ENCODE data around the gene LRRC1.

Gene LRRC1

GRCh38 chr6:53888931-53889330 is 94.1 kb downstream of the LRRC1 start:
- H3K27ac ChIP-seq: no peak overlapping the region
- no peak for TF ChIP-seq ZFX (IDR thresholded peaks at IDR 0.05)
- TF ChIP-seq, protein P1, sequence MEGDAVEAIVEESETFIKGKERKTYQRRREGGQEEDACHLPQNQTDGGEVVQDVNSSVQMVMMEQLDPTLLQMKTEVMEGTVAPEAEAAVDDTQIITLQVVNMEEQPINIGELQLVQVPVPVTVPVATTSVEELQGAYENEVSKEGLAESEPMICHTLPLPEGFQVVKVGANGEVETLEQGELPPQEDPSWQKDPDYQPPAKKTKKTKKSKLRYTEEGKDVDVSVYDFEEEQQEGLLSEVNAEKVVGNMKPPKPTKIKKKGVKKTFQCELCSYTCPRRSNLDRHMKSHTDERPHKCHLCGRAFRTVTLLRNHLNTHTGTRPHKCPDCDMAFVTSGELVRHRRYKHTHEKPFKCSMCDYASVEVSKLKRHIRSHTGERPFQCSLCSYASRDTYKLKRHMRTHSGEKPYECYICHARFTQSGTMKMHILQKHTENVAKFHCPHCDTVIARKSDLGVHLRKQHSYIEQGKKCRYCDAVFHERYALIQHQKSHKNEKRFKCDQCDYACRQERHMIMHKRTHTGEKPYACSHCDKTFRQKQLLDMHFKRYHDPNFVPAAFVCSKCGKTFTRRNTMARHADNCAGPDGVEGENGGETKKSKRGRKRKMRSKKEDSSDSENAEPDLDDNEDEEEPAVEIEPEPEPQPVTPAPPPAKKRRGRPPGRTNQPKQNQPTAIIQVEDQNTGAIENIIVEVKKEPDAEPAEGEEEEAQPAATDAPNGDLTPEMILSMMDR (conservative IDR thresholded peaks at IDR 0.05): no peak

DNA sequence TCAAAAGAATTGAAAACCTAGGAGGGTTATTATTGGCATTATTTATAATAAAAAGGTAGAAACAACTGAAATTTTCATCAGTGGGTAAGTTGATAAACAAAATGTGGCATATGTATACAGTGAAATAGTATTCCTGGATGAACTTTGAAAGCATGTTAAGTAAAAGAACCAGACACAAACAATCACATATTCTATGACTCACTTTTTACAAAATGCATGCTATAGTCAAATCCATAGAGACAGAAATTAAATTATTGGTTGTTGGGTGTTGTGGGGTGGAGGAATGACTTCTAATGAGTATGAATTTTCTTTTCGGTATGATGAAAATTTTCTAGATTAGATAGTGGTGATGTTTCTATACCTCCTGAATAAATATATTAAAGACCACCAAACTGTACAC is 94.6 kb downstream of the LRRC1 start:
- TF ChIP-seq ZFX (IDR thresholded peaks at IDR 0.05): no peak
- TF ChIP-seq, protein P1 (conservative IDR thresholded peaks at IDR 0.05): no peak
- H3K27ac ChIP-seq: no peak overlapping the region

DNA sequence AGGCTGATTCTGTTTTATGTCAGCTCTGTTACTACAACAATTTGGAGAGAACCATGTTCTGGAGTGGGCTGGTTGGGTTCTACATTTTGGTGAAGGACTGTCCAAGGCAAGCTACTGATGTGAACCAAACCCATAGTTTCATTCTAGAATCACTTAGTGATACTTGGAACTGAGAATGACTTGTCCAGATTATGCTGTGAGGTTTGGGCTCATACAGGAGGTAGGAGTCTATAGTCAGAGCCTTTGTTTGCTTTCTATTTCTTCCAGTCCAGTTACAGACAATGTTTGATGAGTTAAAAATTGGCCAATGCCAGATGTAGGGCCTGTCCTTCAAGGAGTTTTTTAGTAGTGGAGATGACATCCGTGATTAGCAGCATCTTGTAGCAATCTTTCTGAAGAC is 97.9 kb downstream of the LRRC1 start:
- TF ChIP-seq, protein P1 (conservative IDR thresholded peaks at IDR 0.05): no peak
- TF ChIP-seq ZFX (IDR thresholded peaks at IDR 0.05): no peak
- H3K27ac ChIP-seq: no peak overlapping the region

DNA sequence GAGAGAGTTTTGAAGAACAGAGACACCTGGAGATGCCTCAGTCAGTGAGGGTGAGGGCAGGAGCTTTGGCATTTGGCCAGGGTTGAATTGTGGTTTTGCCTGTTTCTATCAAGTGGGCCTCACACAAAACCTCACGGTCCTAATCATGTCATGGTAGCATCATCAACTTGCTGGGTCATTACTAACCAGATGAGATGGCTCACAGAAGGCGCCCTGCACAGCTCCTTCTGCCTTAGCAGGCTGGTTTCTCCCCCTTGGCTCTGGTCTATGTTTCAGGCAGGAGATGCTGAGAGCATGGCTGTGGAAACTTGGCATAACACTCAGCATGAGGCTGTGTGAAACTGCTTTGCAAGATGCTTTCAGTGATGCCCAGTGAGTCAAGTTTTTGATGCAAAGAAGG is 99.3 kb downstream of the LRRC1 start:
- no peak overlapping the region for H3K27ac ChIP-seq
- TF ChIP-seq, protein P1 (conservative IDR thresholded peaks at IDR 0.05): no peak
- no peak for TF ChIP-seq ZFX (IDR thresholded peaks at IDR 0.05)

DNA sequence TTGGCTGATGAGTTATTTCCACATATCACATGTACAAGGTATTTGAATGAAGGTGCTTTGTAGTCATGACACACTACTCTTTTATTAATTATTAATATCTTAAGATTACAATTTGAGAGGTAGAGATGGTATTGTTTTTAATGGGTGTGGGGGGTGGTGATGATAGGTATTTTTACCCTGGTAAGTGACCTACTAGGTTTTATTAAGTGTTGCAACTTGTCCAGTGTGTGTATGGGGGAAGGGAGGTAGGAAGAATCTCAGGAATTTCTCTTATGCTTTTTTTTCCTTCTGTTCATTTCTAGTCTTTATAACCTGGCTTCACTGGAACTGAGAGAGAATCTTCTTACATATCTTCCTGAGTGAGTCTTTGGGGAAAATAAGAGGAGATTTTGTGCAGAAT is 101.4 kb downstream of the LRRC1 start:
- TF ChIP-seq ZFX (IDR thresholded peaks at IDR 0.05): no peak
- TF ChIP-seq, protein P1 (conservative IDR thresholded peaks at IDR 0.05): no peak

DNA sequence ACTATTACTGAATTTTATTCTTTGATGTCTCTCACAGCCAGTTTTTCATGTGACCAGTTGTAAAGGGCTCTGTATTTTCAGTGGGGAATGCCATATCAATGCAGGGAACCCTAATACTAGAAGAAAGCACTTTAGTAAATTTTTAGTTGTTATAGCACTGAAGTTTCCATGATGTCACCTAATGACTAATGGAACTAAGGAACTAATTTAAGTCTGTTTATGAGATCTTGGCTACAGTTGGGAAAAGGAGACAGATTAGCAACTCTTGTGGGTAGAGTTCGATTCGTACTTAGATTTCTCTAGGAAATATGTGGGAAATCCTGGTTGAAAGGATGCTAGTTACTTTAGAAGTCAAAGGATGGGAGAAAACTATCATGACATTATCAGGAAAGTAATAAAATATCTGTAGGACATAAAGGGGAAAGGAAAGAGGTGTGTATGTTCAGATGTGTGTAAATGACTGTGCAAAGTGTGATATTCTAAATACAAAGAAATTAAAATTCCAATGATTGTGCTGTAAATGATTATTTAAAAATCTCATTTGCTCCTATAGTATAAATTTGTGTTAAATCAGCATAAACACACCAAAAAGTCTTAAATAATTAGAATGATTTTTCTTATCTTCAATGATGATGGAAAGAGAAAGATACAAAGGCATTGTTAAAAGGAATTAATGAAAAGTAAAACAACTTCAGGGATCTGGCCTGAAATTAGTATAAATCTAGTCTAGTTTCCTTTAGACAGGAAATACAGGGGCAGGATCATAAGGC is 103.4 kb downstream of the LRRC1 start:
- no peak overlapping the region for H3K27ac ChIP-seq
- no peak for TF ChIP-seq ZFX (IDR thresholded peaks at IDR 0.05)
- TF ChIP-seq, protein P1 (conservative IDR thresholded peaks at IDR 0.05): no peak

More for the DNA sequence above, 101.4 kb downstream of the LRRC1 start:
- no peak overlapping the region for H3K27ac ChIP-seq

DNA sequence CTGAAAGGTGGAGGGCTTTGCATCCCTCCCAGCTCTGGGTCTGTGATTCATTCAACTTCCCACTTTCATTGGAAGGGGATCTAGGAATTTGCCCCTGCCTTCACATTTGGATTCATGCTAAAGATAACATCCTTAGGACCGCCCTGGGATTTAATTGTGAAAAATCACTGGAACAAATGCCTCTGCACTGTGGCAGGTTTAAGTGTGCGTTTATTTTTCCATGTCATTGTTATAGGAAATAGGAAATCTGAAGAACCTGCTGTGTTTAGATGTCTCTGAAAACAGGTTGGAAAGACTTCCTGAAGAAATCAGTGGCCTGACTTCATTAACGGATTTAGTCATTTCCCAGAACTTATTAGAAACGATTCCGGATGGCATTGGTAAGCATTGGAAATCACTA is 104.7 kb downstream of the LRRC1 start:
- no peak overlapping the region for H3K27ac ChIP-seq
- TF ChIP-seq, protein P1 (conservative IDR thresholded peaks at IDR 0.05): no peak
- TF ChIP-seq ZFX (IDR thresholded peaks at IDR 0.05): no peak

All from C4-2B (cell line).